Adrenal gland (tissue), 5 donors: Measurements from ENCODE around the gene ERGIC2.

Experiments used
- CTCF ChIP-seq, 6 experiments: fragments of 450-650 bp in 4 of 6; fragments of 200-600 bp in 2 of 6; sonication (generic) in 1 of 6; IDR thresholded peaks; 1 replicate in 5 of 6; 2 replicates in 1 of 6; pipeline versions ENCODE4 v1.5.1 to v1.8.0; 2016 to 2021; ENCODE audit warnings: antibody characterized with exemption in 6 of 6, mild to moderate bottlenecking in 2 of 6, moderate library complexity in 1 of 6
- POLR2A ChIP-seq, 2 donors: fragments of 450-650 bp; IDR thresholded peaks; one replicate each; pipeline ENCODE4 v1.6.1; 2017; ENCODE audit warnings: antibody characterized with exemption in 2 of 2, mild to moderate bottlenecking in 2 of 2, moderate library complexity in 1 of 2
- donor health status: DM: no; HTN: no; CAD: no.

- TF ChIP-seq CTCF (IDR thresholded peaks at IDR 0.05) (no peak), POLR2A (IDR thresholded peaks at IDR 0.05) (no peak)
Measured at GRCh38 chr12:29425722-29426121, 44.8 kb upstream of the ERGIC2 start.
